GM19025 (cell line): ENCODE measurements around the gene ZNF569.
"Not testable (repeated sequence)": the region's sequence is repeated elsewhere in the genome, so short reads cannot be mapped to it uniquely, and the experiment has no call there.

ENCODE experiments used
- ATAC-seq: cut with Tn5 transposase; IDR thresholded peaks from one replicate; pipeline ENCODE4 v1.9.1; 2021; ENCODE audit warnings: mild to moderate bottlenecking, low read depth, moderate library complexity; ENCODE audit not compliant: unreplicated experiment

The ZNF569 gene

DNA sequence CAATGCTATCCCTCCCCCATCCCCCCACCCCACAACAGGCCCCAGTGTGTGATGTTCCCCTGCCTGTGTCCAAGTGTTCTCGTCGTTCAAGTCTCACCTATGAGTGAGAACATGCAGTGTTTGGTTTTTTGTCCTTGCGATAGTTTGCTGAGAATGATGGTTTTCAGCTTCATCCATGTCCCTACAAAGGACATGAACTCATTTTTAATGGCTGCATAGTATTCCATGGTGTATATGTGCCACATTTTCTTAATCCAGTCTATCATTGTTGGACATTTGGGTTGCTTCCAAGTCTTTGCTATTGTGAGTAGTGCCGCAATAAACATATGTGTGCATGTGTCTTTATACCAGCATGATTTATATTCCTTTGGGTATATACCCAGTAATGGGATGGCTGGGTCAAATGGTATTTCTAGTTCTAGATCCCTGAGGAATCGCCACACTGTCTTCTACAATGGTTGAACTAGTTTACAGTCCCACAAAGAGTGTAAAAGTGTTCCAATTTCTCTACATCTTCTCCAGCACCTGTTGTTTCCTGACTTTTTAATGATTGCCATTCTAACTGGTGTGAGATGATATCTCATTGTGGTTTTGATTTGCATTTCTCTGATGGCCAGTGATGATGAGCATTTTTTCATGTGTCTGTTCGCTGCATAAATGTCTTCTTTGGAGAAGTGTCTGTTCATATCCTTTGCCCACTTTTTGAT, 61.0 kb downstream of the ZNF569 start:
- not testable (repeated sequence) for ATAC-seq

DNA sequence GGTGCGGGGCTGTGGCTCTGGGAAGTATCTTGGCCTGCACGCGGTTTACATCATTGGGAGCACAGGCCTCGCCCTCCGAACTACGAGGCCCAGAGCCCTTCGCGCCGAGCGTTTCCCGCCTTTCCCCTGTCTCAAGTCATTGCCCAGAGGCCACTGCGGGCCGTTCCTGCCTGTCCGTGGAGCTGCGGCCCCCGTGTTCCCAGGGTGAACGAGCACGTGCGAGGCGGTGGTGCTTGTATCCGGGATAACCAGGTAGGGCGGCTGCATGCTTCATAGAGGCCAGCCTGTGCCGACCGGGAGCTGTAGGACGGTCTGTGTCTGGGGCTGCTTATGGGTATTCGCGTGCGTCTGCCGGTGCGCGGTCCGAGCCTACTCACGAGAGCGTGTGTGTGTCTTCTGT, 63.8 kb downstream of the ZNF569 start:
- no peak for ATAC-seq

DNA sequence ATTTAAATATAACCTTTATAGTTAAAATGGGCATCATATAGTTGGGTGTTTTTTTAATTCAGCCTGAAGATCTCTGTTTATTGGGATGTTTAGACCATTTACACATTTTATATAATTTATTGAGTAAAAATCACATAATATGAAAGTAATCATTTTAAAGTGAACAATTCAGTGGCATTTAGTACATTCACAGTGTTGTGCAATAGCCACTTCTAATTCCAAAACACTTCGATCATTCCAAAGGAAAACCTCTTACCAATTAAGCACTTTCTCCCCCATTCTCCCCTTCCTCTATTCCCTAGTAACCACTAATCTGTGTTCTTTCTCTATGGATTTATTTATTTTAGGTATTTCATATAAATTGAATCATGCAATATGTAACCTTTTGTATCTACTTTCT, 66.2 kb downstream of the ZNF569 start:
- ATAC-seq = no peak

DNA sequence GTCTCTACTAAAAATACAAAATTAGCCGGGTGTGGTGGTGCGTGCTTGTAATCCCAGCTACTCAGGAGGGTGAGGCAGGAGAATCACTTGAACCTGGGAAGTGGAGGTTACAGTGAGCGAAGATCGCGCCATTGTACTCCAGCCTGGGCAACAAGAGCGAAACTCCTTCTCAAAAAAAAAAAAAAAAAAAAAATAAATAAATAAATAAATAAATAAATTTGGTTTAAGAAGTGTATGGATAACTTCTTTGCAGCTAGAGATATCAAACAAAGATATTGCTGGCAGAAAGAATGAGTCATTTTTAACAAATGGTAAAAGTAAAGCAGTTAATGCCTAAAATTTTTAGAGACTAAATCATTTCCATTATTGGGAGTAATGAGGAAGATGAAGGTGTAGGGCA, 75.8 kb downstream of the ZNF569 start:
- not testable (repeated sequence) for ATAC-seq

DNA sequence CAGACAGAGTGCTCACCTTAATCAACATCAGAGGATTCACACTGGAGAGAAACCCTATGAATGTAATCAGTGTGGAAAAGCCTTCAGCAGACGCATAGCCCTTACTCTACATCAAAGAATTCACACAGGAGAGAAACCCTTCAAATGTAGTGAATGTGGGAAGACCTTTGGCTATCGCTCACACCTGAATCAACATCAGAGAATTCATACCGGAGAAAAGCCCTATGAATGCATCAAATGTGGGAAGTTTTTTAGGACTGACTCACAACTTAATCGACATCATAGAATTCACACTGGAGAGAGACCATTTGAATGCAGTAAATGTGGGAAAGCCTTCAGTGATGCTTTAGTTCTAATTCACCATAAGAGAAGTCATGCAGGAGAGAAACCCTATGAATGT, 78.0 kb downstream of the ZNF569 start:
- ATAC-seq = no peak

DNA sequence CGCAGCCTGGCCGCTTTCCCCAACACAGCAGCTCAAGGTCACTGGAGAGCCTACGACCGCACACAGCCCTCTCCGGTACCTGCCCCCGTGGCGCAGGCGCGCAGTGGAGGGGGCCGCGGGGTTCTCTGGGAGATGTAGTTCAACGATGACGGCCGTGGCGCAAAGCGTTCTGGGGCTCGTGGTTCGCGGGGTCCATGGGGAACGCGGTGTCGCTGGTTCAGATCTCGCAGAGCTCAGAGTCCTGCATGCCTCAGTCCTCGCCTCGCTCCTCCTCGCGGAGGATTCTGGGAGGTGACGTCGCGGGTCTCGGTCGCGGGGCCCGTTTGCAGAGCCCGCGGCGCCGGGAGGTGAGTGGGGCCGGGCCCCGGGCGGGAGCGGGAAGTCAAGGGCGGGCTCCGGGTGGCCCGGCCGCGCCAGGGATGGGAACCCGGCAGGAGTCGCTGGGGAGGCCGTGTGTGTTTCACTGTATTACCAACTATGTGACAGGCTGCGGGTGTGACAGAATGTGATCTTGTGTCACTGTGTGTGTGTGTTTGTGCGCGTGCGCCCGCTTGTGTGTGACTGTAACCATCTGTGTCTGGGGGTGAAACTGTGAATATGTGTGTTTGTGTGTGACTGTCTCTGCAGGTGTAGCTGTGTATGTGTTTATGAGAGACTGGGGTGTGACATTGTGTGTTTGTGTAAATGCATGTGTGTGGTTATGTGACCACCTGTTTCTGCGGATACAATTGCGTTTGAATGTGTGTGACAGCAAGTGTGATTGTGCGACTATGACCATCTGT, 96.2 kb downstream of the ZNF569 start, which contains the start of gene ZNF527:
ZNF527 (plus strand) TSS at position 220 of the 782 bp plus-strand sequence. CDS start 3,100 bp downstream, outside the sequence.
- peak; percentile 97 for ATAC-seq

DNA sequence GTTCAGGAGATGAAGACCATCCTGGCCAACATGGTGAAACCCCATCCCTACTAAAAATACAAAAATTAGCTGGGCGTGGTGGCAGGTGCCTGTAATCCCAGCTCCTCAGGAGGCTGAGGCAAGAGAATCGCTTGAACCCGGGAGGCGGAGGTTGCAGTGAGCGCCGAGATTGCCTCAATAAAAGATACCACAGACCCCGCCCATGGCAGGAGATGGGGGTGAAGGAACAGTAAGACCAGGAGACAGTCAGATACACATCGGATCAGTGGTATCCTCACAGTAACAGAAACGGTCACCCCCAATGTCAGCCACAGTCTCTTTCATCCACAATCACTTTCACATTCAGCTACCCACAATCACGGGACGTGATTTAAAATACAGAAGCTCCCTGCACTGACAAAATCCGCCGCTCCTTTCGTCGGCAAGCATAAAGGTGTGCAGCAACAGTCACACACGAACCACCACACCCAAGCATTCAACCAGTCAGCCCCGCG, 96.8 kb downstream of the ZNF569 start:
- peak; percentile 23 for ATAC-seq

DNA sequence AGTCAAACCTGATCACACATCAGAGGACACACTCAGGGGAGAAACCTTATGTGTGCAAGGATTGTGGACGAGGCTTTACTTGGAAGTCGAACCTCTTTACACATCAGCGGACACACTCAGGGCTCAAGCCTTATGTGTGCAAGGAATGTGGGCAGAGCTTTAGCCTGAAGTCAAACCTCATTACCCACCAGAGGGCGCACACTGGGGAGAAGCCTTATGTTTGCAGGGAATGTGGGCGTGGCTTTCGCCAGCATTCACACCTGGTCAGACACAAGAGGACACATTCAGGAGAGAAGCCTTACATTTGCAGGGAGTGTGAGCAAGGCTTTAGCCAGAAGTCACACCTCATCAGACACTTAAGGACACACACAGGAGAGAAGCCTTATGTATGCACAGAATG, 104.5 kb downstream of the ZNF569 start:
- ATAC-seq = no peak

DNA sequence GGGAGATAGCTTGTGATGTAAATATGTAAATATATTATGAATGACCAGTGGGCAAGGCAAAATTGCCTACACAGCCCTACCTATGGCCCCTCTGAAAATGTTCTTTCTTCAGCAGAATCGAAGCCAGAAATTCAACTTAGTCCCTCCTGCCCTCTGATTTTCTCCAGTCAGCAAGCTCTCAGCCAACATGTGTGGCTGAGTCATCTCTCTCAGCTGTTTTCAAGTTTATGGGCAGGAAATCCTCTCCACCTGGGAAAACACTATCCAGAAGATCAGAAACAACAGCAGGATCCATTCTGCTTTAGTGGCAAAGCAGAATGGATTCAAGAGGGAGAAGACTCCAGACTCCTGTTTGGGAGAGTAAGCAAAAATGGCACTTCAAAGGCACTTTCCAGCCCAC, 105.2 kb downstream of the ZNF569 start:
- no peak for ATAC-seq
